ENCODE measurements around the gene BIRC6.
"Not testable (repeated sequence)": the region's sequence is repeated elsewhere in the genome, so short reads cannot be mapped to it uniquely, and the experiment has no call there.

Gene BIRC6

DNA sequence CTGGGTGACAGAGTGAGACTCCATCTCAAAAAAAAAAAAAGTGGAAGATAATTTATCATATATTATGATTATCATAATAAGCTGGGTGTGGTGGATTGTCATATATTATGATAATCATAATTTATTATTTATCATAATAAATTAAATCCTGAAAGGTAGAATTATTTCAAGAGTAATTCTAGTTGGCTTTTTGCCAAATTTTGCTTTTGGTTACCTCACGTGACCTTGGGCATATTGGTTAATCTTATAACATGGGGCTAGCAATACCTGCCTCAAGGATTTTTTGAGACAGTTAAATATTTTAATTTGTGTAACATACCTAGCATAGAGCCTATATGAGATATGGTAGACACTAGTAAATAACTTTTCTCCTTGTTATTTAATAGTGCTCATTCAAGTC lies 159.7 kb downstream of the BIRC6 start:
- H3K9me3 ChIP-seq (ENCODE audit: control insufficient read depth, low read length), result no peaks in the 10 kb centered on the region
- H3K36me3 ChIP-seq (ENCODE audit: control insufficient read depth, insufficient read depth, low read length), result peaks cover 58% of the 10 kb centered on the region
- no peak overlapping the region for H3K27ac ChIP-seq (ENCODE audit: insufficient read depth, low read length, poor library complexity, severe bottlenecking)
- DNase-seq, result no peak
- no peaks in the 10 kb centered on the region for H3K4me1 ChIP-seq (ENCODE audit: control insufficient read depth, insufficient read depth, low read length, poor library complexity, severe bottlenecking)
- no peak overlapping the region for H3K4me3 ChIP-seq (ENCODE audit: insufficient read depth, low read depth, low read length, poor library complexity, severe bottlenecking)
- no peaks in the 10 kb centered on the region for H3K27me3 ChIP-seq (replicated peaks; ENCODE audit: control insufficient read depth, insufficient read depth, low read length, poor library complexity, severe bottlenecking)

DNA sequence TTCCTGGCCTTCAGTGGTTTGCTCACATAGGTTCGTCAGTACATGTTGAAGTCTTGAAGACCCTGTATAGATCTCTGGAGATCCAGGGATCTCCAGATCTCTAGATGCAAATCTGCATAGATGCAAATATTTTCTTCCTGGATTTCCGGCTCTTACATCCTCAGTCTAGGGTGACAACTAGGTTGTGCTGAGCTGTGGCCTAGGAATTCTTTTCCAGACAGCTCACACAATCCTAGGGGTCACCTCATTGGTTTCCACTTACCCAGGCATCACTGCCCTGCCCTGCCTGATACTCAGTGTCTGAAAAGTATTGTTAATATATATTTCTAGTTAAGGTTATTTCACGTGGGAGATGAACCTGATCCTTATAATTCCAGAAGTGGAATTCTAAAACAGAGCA lies 165.9 kb downstream of the BIRC6 start:
- no peak overlapping the region for H3K4me3 ChIP-seq (ENCODE audit: insufficient read depth, low read depth, low read length, poor library complexity, severe bottlenecking)
- H3K36me3 ChIP-seq (ENCODE audit: control insufficient read depth, insufficient read depth, low read length), result peaks cover 45% of the 10 kb centered on the region
- H3K9me3 ChIP-seq (ENCODE audit: control insufficient read depth, low read length), result no peaks in the 10 kb centered on the region
- no peaks in the 10 kb centered on the region for H3K4me1 ChIP-seq (ENCODE audit: control insufficient read depth, insufficient read depth, low read length, poor library complexity, severe bottlenecking)
- no peak for DNase-seq
- H3K27ac ChIP-seq (ENCODE audit: insufficient read depth, low read length, poor library complexity, severe bottlenecking), result no peak overlapping the region
- H3K27me3 ChIP-seq (replicated peaks; ENCODE audit: control insufficient read depth, insufficient read depth, low read length, poor library complexity, severe bottlenecking), result no peaks in the 10 kb centered on the region

DNA sequence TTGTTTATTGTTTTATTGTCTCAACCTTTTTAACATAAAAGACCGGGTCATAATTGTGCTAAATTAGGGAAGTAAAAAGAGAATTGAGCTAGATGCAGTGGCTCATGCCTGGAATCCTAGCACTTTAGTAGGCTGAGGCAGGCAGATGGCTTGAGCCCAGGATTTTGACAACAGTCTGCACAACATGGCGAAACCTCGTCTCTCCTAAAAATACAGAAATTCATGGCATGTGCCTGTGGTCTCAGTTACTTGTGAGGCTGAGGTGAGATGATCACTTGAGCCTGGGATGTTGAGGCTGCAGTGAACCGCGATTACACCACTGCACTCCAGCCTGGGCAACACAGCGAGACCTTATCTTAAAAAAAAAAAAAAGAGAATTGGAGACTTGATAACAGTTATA lies 166.9 kb downstream of the BIRC6 start:
- Histone ChIP-seq H3K9me3 (ENCODE audit: control insufficient read depth, low read length) (no peaks in the 10 kb centered on the region), H3K27ac (ENCODE audit: insufficient read depth, low read length, poor library complexity, severe bottlenecking) (no peak overlapping the region), H3K36me3 (ENCODE audit: control insufficient read depth, insufficient read depth, low read length) (peaks cover 46% of the 10 kb centered on the region), H3K4me1 (ENCODE audit: control insufficient read depth, insufficient read depth, low read length, poor library complexity, severe bottlenecking) (no peaks in the 10 kb centered on the region), H3K27me3 (replicated peaks; ENCODE audit: control insufficient read depth, insufficient read depth, low read length, poor library complexity, severe bottlenecking) (no peaks in the 10 kb centered on the region), H3K4me3 (ENCODE audit: insufficient read depth, low read depth, low read length, poor library complexity, severe bottlenecking) (no peak overlapping the region)
- no peak for DNase-seq

DNA sequence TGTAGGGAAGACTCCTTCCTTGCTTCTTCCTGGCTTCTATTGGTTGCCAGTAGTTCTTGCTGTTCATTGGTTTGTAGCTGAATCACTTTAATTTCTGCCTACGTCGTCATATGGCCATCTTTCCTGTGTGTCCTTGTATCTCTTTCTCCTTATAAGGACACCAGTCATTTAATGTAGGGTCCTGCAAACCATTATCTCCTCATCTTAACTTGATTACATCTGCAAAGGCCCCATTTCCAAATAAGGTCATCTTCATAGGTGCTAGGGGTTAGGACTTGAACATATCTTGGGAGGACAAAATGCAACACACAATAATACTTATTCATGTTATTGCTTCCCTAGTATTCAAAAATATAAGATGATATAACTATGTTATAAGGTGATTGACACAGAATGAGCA lies 175.5 kb downstream of the BIRC6 start:
- Histone ChIP-seq H3K27me3 (replicated peaks; ENCODE audit: control insufficient read depth, insufficient read depth, low read length, poor library complexity, severe bottlenecking) (no peaks in the 10 kb centered on the region), H3K4me3 (ENCODE audit: insufficient read depth, low read depth, low read length, poor library complexity, severe bottlenecking) (no peak overlapping the region), H3K27ac (ENCODE audit: insufficient read depth, low read length, poor library complexity, severe bottlenecking) (no peak overlapping the region), H3K9me3 (ENCODE audit: control insufficient read depth, low read length) (no peaks in the 10 kb centered on the region), H3K36me3 (ENCODE audit: control insufficient read depth, insufficient read depth, low read length) (peaks cover 20% of the 10 kb centered on the region), H3K4me1 (ENCODE audit: control insufficient read depth, insufficient read depth, low read length, poor library complexity, severe bottlenecking) (no peaks in the 10 kb centered on the region)
- no peak for DNase-seq

DNA sequence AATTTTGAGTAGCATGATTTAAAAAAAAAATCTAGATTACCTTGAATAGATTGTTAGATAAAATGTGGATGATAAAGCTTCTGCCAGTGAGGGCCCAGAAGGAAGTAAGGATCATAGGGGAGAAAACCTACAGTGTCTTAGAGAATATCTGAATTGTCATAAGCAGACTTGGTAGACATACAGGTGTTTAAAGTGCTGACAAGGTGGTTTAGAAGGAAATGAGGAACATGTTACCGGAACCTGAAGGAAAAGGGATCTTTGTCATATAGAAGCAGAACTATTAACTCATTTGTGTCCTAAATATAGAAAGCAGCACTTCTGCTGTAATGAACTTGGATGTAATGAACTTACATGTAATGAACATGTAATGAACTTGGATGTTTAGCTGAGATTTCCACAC lies 176.1 kb downstream of the BIRC6 start:
- no peaks in the 10 kb centered on the region for H3K27me3 ChIP-seq (replicated peaks; ENCODE audit: control insufficient read depth, insufficient read depth, low read length, poor library complexity, severe bottlenecking)
- no peak overlapping the region for H3K27ac ChIP-seq (ENCODE audit: insufficient read depth, low read length, poor library complexity, severe bottlenecking)
- no peak overlapping the region for H3K4me3 ChIP-seq (ENCODE audit: insufficient read depth, low read depth, low read length, poor library complexity, severe bottlenecking)
- peaks cover 18% of the 10 kb centered on the region for H3K36me3 ChIP-seq (ENCODE audit: control insufficient read depth, insufficient read depth, low read length)
- DNase-seq, result no peak
- H3K9me3 ChIP-seq (ENCODE audit: control insufficient read depth, low read length), result no peaks in the 10 kb centered on the region
- no peaks in the 10 kb centered on the region for H3K4me1 ChIP-seq (ENCODE audit: control insufficient read depth, insufficient read depth, low read length, poor library complexity, severe bottlenecking)

DNA sequence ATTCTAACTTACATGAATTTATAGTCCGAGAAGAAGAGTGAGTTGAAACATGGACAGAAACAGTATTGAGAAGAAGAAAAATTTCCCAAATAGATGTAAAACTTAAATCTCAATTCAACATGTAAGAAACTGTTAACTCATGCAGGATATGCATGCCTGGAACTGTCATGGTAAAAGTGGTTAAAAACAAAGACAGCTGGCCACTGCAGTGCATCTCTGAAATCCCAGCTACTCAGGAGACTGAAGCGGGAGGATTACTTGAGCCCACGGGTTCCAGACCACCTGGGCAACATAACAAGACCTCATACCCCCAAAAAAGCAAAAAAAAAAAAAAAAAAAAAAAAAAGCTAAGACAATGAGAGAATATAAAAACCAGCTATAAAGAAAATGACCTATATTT lies 178.0 kb downstream of the BIRC6 start:
- DNase-seq, result no peak
- peaks cover 13% of the 10 kb centered on the region for H3K36me3 ChIP-seq (ENCODE audit: control insufficient read depth, insufficient read depth, low read length)

DNA sequence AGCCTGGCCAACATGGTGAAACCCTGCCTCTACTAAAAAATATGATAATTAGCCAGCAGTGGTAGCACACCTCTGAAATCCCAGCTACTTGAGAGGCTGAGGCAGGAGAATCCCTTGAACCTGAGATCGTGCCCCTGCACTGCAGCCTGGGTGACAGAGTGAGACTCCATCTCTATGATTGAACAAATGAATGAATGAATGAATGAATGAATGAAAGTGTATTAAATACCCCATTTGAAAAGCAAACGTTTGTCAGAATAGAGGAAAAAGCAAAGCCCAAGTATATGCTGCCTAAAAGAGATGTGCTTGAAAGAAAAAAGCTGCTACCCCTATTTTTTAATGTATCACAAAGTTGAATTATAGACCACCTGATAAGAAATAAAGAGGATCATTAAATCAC lies 181.9 kb downstream of the BIRC6 start:
- Histone ChIP-seq H3K4me1 (ENCODE audit: control insufficient read depth, insufficient read depth, low read length, poor library complexity, severe bottlenecking) (no peaks in the 10 kb centered on the region), H3K4me3 (ENCODE audit: insufficient read depth, low read depth, low read length, poor library complexity, severe bottlenecking) (no peak overlapping the region), H3K27ac (ENCODE audit: insufficient read depth, low read length, poor library complexity, severe bottlenecking) (no peak overlapping the region), H3K36me3 (ENCODE audit: control insufficient read depth, insufficient read depth, low read length) (peaks cover 8% of the 10 kb centered on the region), H3K9me3 (ENCODE audit: control insufficient read depth, low read length) (no peaks in the 10 kb centered on the region), H3K27me3 (replicated peaks; ENCODE audit: control insufficient read depth, insufficient read depth, low read length, poor library complexity, severe bottlenecking) (no peaks in the 10 kb centered on the region)
- DNase-seq, result no peak

More for the DNA sequence above, 178.0 kb downstream of the BIRC6 start:
- H3K4me1 ChIP-seq (ENCODE audit: control insufficient read depth, insufficient read depth, low read length, poor library complexity, severe bottlenecking), result no peaks in the 10 kb centered on the region
- no peaks in the 10 kb centered on the region for H3K9me3 ChIP-seq (ENCODE audit: control insufficient read depth, low read length)
- H3K4me3 ChIP-seq (ENCODE audit: insufficient read depth, low read depth, low read length, poor library complexity, severe bottlenecking), result no peak overlapping the region
- no peaks in the 10 kb centered on the region for H3K27me3 ChIP-seq (replicated peaks; ENCODE audit: control insufficient read depth, insufficient read depth, low read length, poor library complexity, severe bottlenecking)
- no peak overlapping the region for H3K27ac ChIP-seq (ENCODE audit: insufficient read depth, low read length, poor library complexity, severe bottlenecking)

DNA sequence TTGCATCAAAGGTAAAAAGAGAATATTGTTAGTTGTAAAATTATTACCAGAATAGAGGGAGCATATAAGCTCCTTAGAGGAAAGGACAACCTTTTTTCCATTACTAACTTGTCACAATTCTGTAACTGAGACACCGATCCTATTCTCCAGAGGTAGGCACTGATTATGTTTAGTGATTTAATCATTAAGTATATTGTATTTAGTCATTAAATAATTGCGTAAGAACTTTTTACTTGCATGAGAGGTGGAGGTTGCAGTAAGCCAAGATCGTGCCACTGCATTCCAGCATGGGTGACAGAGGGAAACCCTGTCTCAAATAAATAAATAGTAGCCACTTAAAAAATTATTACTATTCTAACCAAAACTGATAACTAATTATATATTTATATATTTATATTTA lies 195.7 kb downstream of the BIRC6 start:
- not testable (repeated sequence) for DNase-seq; H3K27me3 ChIP-seq (replicated peaks; ENCODE audit: control insufficient read depth, insufficient read depth, low read length, poor library complexity, severe bottlenecking); H3K27ac ChIP-seq (ENCODE audit: insufficient read depth, low read length, poor library complexity, severe bottlenecking); H3K9me3 ChIP-seq (ENCODE audit: control insufficient read depth, low read length); H3K4me1 ChIP-seq (ENCODE audit: control insufficient read depth, insufficient read depth, low read length, poor library complexity, severe bottlenecking); H3K36me3 ChIP-seq (ENCODE audit: control insufficient read depth, insufficient read depth, low read length); H3K4me3 ChIP-seq (ENCODE audit: insufficient read depth, low read depth, low read length, poor library complexity, severe bottlenecking)

DNA sequence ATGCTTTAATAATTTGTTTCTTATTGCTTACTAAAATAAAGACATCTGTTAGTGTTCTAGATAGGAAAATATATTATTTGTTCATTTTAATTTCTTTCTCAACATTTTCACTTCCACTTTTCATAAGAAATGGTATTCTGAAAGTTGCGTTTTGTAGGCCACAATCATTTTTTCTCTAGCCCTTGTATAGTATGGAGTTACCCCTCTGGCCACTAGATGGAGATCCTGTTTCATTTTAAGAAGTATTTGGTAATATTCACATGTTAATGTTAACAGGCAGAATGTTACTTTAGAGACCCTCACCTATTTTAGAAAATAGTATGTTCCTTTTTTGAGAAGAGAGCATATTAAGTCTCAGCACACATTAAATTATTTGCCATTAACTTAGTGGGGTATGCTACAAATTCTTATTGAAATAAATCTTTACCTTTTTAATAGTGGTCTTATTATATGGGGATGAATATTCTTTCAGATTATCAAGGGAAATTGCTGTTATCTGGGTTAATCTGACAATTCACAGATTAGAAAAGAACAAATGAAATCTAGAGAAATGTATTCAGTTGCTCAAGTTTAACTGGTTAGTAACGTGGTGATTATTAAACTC lies 197.1 kb downstream of the BIRC6 start:
- no peaks in the 10 kb centered on the region for H3K4me1 ChIP-seq (ENCODE audit: control insufficient read depth, insufficient read depth, low read length, poor library complexity, severe bottlenecking)
- H3K27ac ChIP-seq (ENCODE audit: insufficient read depth, low read length, poor library complexity, severe bottlenecking), result no peak overlapping the region
- H3K4me3 ChIP-seq (ENCODE audit: insufficient read depth, low read depth, low read length, poor library complexity, severe bottlenecking), result no peak overlapping the region
- H3K9me3 ChIP-seq (ENCODE audit: control insufficient read depth, low read length), result no peaks in the 10 kb centered on the region
- no peak for DNase-seq
- peaks cover 8% of the 10 kb centered on the region for H3K36me3 ChIP-seq (ENCODE audit: control insufficient read depth, insufficient read depth, low read length)
- no peaks in the 10 kb centered on the region for H3K27me3 ChIP-seq (replicated peaks; ENCODE audit: control insufficient read depth, insufficient read depth, low read length, poor library complexity, severe bottlenecking)

DNA sequence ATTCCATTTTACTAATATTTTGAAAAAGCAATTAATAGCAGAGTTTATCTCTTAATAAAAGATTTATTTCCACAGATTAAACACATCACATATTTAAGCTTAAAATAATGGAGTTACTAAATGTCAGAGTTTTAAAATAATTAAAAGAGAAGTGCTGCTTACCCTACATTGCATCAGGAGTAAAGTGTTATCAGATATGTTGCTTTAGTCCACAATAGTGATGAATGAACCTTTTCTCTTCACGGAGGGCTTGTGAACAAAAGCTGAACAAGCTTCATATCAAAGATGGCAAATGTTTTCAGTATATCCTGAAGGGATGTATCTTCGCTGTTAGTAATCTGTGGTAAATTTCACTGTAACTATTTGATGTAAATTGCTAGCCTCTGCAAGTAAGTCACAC lies 201.7 kb downstream of the BIRC6 start:
- Histone ChIP-seq H3K9me3 (ENCODE audit: control insufficient read depth, low read length) (no peaks in the 10 kb centered on the region), H3K27ac (ENCODE audit: insufficient read depth, low read length, poor library complexity, severe bottlenecking) (no peak overlapping the region)

More for the DNA sequence above, 201.7 kb downstream of the BIRC6 start:
- no peak for DNase-seq
- H3K4me1 ChIP-seq (ENCODE audit: control insufficient read depth, insufficient read depth, low read length, poor library complexity, severe bottlenecking), result no peaks in the 10 kb centered on the region
- no peaks in the 10 kb centered on the region for H3K27me3 ChIP-seq (replicated peaks; ENCODE audit: control insufficient read depth, insufficient read depth, low read length, poor library complexity, severe bottlenecking)
- peaks cover 5% of the 10 kb centered on the region for H3K36me3 ChIP-seq (ENCODE audit: control insufficient read depth, insufficient read depth, low read length)
- no peak overlapping the region for H3K4me3 ChIP-seq (ENCODE audit: insufficient read depth, low read depth, low read length, poor library complexity, severe bottlenecking)

All from effector memory CD4-positive, alpha-beta T cell (primary cell).